Measurements from ENCODE around the gene LCNL1. TPM values are rescaled to one million over a fixed set of nuclear protein-coding genes. Genes with fewer than 3 reads are reported as not detected.

Gene LCNL1
- total RNA-seq, 2 experiments from 2014 or later: 0.48 to 0.67 TPM

GRCh38 chr9:137009938-137010732, 27.3 kb downstream of the LCNL1 start:
- H3K36me3 Mint-ChIP-seq (ENCODE audit: low read depth): peaks cover 6% of the 10 kb centered on the region
- no peak overlapping the region for H3K27ac Mint-ChIP-seq
- POLR2A ChIA-PET: no interaction called here
- H3K4me1 Mint-ChIP-seq: no peaks in the 10 kb centered on the region
- H3K4me3 Mint-ChIP-seq: no peak overlapping the region
- no peaks in the 10 kb centered on the region for H3K27me3 Mint-ChIP-seq
- DNase-seq: no peak
- CTCF ChIA-PET: interaction anchor here (0.8 to 1.2 kb wide), 2 partner anchors 19 to 25 kb away, joined by 3 to 6 read pairs; no protein-coding TSS in a partner anchor
- no peaks in the 10 kb centered on the region for H3K9me3 Mint-ChIP-seq

GRCh38 chr9:137011156-137011555, 28.4 kb downstream of the LCNL1 start:
- H3K4me3 Mint-ChIP-seq: no peak overlapping the region
- no peaks in the 10 kb centered on the region for H3K27me3 Mint-ChIP-seq
- H3K27ac Mint-ChIP-seq: no peak overlapping the region
- no peaks in the 10 kb centered on the region for H3K9me3 Mint-ChIP-seq
- POLR2A ChIA-PET: no interaction called here
- no peaks in the 10 kb centered on the region for H3K4me1 Mint-ChIP-seq
- no peak for DNase-seq
- H3K36me3 Mint-ChIP-seq (ENCODE audit: low read depth): peaks cover 6% of the 10 kb centered on the region
- CTCF ChIA-PET: interaction anchor here (1.0 kb wide), 1 partner anchor 19 kb away, joined by 4 read pairs; no protein-coding TSS in a partner anchor

GRCh38 chr9:137011907-137012675, 29.3 kb downstream of the LCNL1 start:
- no peaks in the 10 kb centered on the region for H3K9me3 Mint-ChIP-seq
- CTCF ChIA-PET: interaction anchor here (1.0 kb wide), 1 partner anchor 18 kb away, joined by 4 read pairs; no protein-coding TSS in a partner anchor
- no peaks in the 10 kb centered on the region for H3K27me3 Mint-ChIP-seq
- no peak for DNase-seq
- no peaks in the 10 kb centered on the region for H3K4me1 Mint-ChIP-seq
- H3K4me3 Mint-ChIP-seq: no peak overlapping the region
- POLR2A ChIA-PET: no interaction called here
- H3K36me3 Mint-ChIP-seq (ENCODE audit: low read depth): peaks cover 9% of the 10 kb centered on the region
- no peak overlapping the region for H3K27ac Mint-ChIP-seq

GRCh38 chr9:137012694-137013570, 30.1 kb downstream of the LCNL1 start:
- POLR2A ChIA-PET: no interaction called here
- no peak for DNase-seq
- H3K9me3 Mint-ChIP-seq: no peaks in the 10 kb centered on the region
- no peak overlapping the region for H3K4me3 Mint-ChIP-seq
- no peak overlapping the region for H3K27ac Mint-ChIP-seq
- H3K36me3 Mint-ChIP-seq (ENCODE audit: low read depth): peaks cover 9% of the 10 kb centered on the region
- CTCF ChIA-PET: interaction anchor here (0.9 kb wide), 1 partner anchor 22 kb away, joined by 3 read pairs; no protein-coding TSS in a partner anchor
- H3K27me3 Mint-ChIP-seq: no peaks in the 10 kb centered on the region
- H3K4me1 Mint-ChIP-seq: no peaks in the 10 kb centered on the region

- H3K4me1 Mint-ChIP-seq: no peaks in the 10 kb centered on the region
- H3K36me3 Mint-ChIP-seq (ENCODE audit: low read depth): peaks cover 9% of the 10 kb centered on the region
- no peak overlapping the region for H3K4me3 Mint-ChIP-seq
- CTCF ChIA-PET: interaction anchor here (0.9 to 8.6 kb wide), 2 partner anchors 16 to 21 kb away, joined by 3 to 59 read pairs; partner anchors contain the start of genes ABCA2 and FUT7
- H3K9me3 Mint-ChIP-seq: no peaks in the 10 kb centered on the region
- no peak overlapping the region for H3K27ac Mint-ChIP-seq
- POLR2A ChIA-PET: no interaction called here
- DNase-seq: no peak
- no peaks in the 10 kb centered on the region for H3K27me3 Mint-ChIP-seq
Measured at GRCh38 chr9:137013571-137013940, 30.8 kb downstream of the LCNL1 start.

GRCh38 chr9:137014166-137014565, 31.4 kb downstream of the LCNL1 start:
- ChIA-PET POLR2A (no interaction called here), CTCF (interaction anchor here (0.5 to 8.6 kb wide), 3 partner anchors 15 to 270 kb away, joined by 3 to 59 read pairs (median 3); partner anchors contain the start of genes ABCA2 and FUT7)
- H3K27me3 Mint-ChIP-seq: no peaks in the 10 kb centered on the region
- H3K9me3 Mint-ChIP-seq: no peaks in the 10 kb centered on the region
- no peak overlapping the region for H3K27ac Mint-ChIP-seq
- no peaks in the 10 kb centered on the region for H3K4me1 Mint-ChIP-seq
- peaks cover 9% of the 10 kb centered on the region for H3K36me3 Mint-ChIP-seq (ENCODE audit: low read depth)
- no peak for DNase-seq
- no peak overlapping the region for H3K4me3 Mint-ChIP-seq

- H3K9me3 Mint-ChIP-seq: no peaks in the 10 kb centered on the region
- no peak overlapping the region for H3K27ac Mint-ChIP-seq
Measured at GRCh38 chr9:137014776-137015539, 32.2 kb downstream of the LCNL1 start.

GRCh38 chr9:137015540-137015930, 32.7 kb downstream of the LCNL1 start:
- no peak overlapping the region for H3K27ac Mint-ChIP-seq
- H3K4me3 Mint-ChIP-seq: no peak overlapping the region
- H3K9me3 Mint-ChIP-seq: no peaks in the 10 kb centered on the region
- DNase-seq: no peak
- no peaks in the 10 kb centered on the region for H3K4me1 Mint-ChIP-seq
- POLR2A ChIA-PET: no interaction called here
- CTCF ChIA-PET: interaction anchor here (2.0 to 8.6 kb wide), 2 partner anchors 14 to 20 kb away, joined by 6 to 59 read pairs; partner anchors contain the start of genes ABCA2 and FUT7
- H3K27me3 Mint-ChIP-seq: no peaks in the 10 kb centered on the region
- peaks cover 9% of the 10 kb centered on the region for H3K36me3 Mint-ChIP-seq (ENCODE audit: low read depth)

More at GRCh38 chr9:137014776-137015539, 32.2 kb downstream of the LCNL1 start:
- ChIA-PET POLR2A (no interaction called here), CTCF (interaction anchor here (2.0 to 8.6 kb wide), 2 partner anchors 14 to 20 kb away, joined by 6 to 59 read pairs; partner anchors contain the start of genes ABCA2 and FUT7)
- Mint-ChIP-seq H3K36me3 (ENCODE audit: low read depth) (peaks cover 9% of the 10 kb centered on the region), H3K27me3 (no peaks in the 10 kb centered on the region), H3K4me3 (no peak overlapping the region), H3K4me1 (no peaks in the 10 kb centered on the region)
- DNase-seq: no peak

GRCh38 chr9:137015976-137016375, 33.2 kb downstream of the LCNL1 start:
- no peak overlapping the region for H3K4me3 Mint-ChIP-seq
- peaks cover 9% of the 10 kb centered on the region for H3K36me3 Mint-ChIP-seq (ENCODE audit: low read depth)
- DNase-seq: no peak
- H3K27me3 Mint-ChIP-seq: no peaks in the 10 kb centered on the region
- H3K4me1 Mint-ChIP-seq: no peaks in the 10 kb centered on the region
- H3K27ac Mint-ChIP-seq: no peak overlapping the region
- ChIA-PET CTCF (interaction anchor here (2.0 to 8.6 kb wide), 2 partner anchors 13 to 19 kb away, joined by 6 to 59 read pairs; partner anchors contain the start of genes ABCA2 and FUT7), POLR2A (no interaction called here)
- no peaks in the 10 kb centered on the region for H3K9me3 Mint-ChIP-seq

- no peak for DNase-seq
- no peak overlapping the region for H3K27ac Mint-ChIP-seq
- H3K9me3 Mint-ChIP-seq: no peaks in the 10 kb centered on the region
- no peaks in the 10 kb centered on the region for H3K4me1 Mint-ChIP-seq
- H3K4me3 Mint-ChIP-seq: no peak overlapping the region
- H3K36me3 Mint-ChIP-seq (ENCODE audit: low read depth): peaks cover 7% of the 10 kb centered on the region
- CTCF ChIA-PET: interaction anchor here (2.0 to 8.6 kb wide), 2 partner anchors 13 to 19 kb away, joined by 6 to 59 read pairs; partner anchors contain the start of genes ABCA2 and FUT7
- no peaks in the 10 kb centered on the region for H3K27me3 Mint-ChIP-seq
- POLR2A ChIA-PET: no interaction called here
Measured at GRCh38 chr9:137016436-137016835, 33.6 kb downstream of the LCNL1 start.

- no peak overlapping the region for H3K4me3 Mint-ChIP-seq
- H3K4me1 Mint-ChIP-seq: peaks cover 1% of the 10 kb centered on the region
- H3K36me3 Mint-ChIP-seq (ENCODE audit: low read depth): peaks cover 4% of the 10 kb centered on the region
- ChIA-PET POLR2A (no interaction called here), CTCF (interaction anchor here (8.6 kb wide), 1 partner anchor 12 kb away, joined by 59 read pairs; the partner anchor contains the start of genes ABCA2 and FUT7)
- no peaks in the 10 kb centered on the region for H3K9me3 Mint-ChIP-seq
- no peaks in the 10 kb centered on the region for H3K27me3 Mint-ChIP-seq
- DNase-seq: no peak
- H3K27ac Mint-ChIP-seq: no peak overlapping the region
Measured at GRCh38 chr9:137017071-137017470, 34.3 kb downstream of the LCNL1 start.
